ENCODE data around the gene NAT16. TPM values are rescaled to one million over a fixed set of nuclear protein-coding genes. Genes with fewer than 3 reads are reported as not detected.

Gene NAT16
- total and polyA plus RNA-seq, 10 of the 15 experiments (the other 5 are each of a cell fraction or from before 2014, with no cell fraction given) = not detected

DNA sequence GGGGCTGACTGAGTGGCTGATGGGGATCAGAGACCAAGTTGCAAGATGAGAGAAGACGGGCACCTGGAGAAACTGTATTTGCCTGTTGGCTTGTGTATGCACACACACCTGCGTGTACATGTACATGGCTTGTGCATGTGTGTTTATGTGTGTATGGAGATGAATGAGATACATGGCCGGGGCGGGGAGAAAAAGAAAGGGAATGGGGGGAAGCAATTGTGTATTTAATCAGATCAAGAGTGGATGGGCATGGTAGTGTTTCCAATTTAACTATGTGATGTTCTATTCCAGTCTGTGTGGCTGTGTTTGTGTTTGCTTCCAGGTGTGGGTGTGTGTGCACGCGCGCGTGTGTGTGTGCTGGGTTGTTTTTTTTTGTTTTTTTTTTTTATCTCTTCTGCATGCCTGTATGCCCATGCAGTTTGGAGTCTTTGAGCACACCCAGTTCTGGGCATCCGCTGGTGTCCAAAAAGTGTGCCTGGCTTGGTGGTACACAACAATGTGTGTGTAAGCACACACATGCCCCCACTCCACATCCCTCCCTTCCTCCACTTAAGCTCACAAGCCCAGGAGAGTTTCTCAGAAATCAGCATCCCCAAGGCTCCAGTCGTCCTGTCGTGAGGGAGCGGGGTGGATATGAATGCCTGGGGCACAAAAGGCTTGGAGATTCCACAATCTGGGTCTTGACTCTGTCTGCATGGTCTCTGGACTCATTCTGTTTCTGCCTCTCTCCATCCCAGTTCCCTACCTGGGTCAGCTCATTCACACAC lies 12.3 kb downstream of the NAT16 start:
- H3K9ac ChIP-seq (ENCODE audit: control insufficient read depth, insufficient read depth, low read length) = no peak overlapping the region
- no peaks in the 10 kb centered on the region for H3K36me3 ChIP-seq (ENCODE audit: control insufficient read depth in 2 of 2, insufficient read depth in 2 of 2, low read length in 1 of 2)
- no peak for TF ChIP-seq SUPT20H (IDR thresholded peaks at IDR 0.05; ENCODE audit: borderline replicate concordance, control insufficient read depth, low read depth, low read length)
- TF ChIP-seq TCF7 (IDR thresholded peaks at IDR 0.05; ENCODE audit: borderline replicate concordance) = no peak
- TF ChIP-seq BHLHE40 (IDR thresholded peaks at IDR 0.05; ENCODE audit: borderline replicate concordance in 1 of 2, low read depth in 2 of 2, low read length in 1 of 2) = no peak
- no peak for TF ChIP-seq TAF1 (IDR thresholded peaks at IDR 0.05; ENCODE audit: borderline replicate concordance, low read depth, low read length)
- TF ChIP-seq EP300 (IDR thresholded peaks at IDR 0.05; ENCODE audit: borderline replicate concordance in 1 of 2, control insufficient read depth in 1 of 2, low read depth in 2 of 2, low read length in 2 of 2) = no peak
- no peak for TF ChIP-seq RAD51 (IDR thresholded peaks at IDR 0.05)
- TF ChIP-seq MXI1 (IDR thresholded peaks at IDR 0.05; ENCODE audit: low read depth, low read length) = no peak
- no peak for TF ChIP-seq ZSCAN29 (IDR thresholded peaks at IDR 0.05)
- no peak for TF ChIP-seq RCOR1 (conservative IDR thresholded peaks at IDR 0.05; ENCODE audit: low read depth, low read length)
- TF ChIP-seq CREB1 (IDR thresholded peaks at IDR 0.05; ENCODE audit: low read depth) = no peak
- no peak for TF ChIP-seq ATF7 (IDR thresholded peaks at IDR 0.05; ENCODE audit: low read depth)
- no peak for TF ChIP-seq CREM (IDR thresholded peaks at IDR 0.05; ENCODE audit: low read depth)
- TF ChIP-seq MEF2B (IDR thresholded peaks at IDR 0.05; ENCODE audit: partially characterized antibody, poor library complexity, severe bottlenecking) = no peak
- no peak for TF ChIP-seq POLR2A (IDR thresholded peaks at IDR 0.05; ENCODE audit: low read depth, low read length)
- TF ChIP-seq LARP7 (IDR thresholded peaks at IDR 0.05) = no peak
- no peak for TF ChIP-seq ZNF207 (IDR thresholded peaks at IDR 0.05; ENCODE audit: borderline replicate concordance)
- TF ChIP-seq, protein P1, sequence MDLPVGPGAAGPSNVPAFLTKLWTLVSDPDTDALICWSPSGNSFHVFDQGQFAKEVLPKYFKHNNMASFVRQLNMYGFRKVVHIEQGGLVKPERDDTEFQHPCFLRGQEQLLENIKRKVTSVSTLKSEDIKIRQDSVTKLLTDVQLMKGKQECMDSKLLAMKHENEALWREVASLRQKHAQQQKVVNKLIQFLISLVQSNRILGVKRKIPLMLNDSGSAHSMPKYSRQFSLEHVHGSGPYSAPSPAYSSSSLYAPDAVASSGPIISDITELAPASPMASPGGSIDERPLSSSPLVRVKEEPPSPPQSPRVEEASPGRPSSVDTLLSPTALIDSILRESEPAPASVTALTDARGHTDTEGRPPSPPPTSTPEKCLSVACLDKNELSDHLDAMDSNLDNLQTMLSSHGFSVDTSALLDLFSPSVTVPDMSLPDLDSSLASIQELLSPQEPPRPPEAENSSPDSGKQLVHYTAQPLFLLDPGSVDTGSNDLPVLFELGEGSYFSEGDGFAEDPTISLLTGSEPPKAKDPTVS (IDR thresholded peaks at IDR 0.05; ENCODE audit: low read depth, low read length) = no peak
- TF ChIP-seq SREBF2 (IDR thresholded peaks at IDR 0.05; ENCODE audit: low read length) = no peak
- RAD21 ChIA-PET (ENCODE audit: unreplicated experiment) = interaction anchor here (1.8 kb wide), 1 partner anchor 24 kb away, joined by 12 read pairs; no protein-coding TSS in a partner anchor
- no peak overlapping the region for H2AFZ ChIP-seq (ENCODE audit: control insufficient read depth, low read depth, low read length)
- H3K4me1 ChIP-seq (ENCODE audit: control insufficient read depth, insufficient read depth, low read length) = peaks cover 11% of the 10 kb centered on the region
- POLR2A ChIA-PET = interaction anchor here (0.7 kb wide), 1 partner anchor 24 kb away, joined by 4 read pairs; no protein-coding TSS in a partner anchor
- intact Hi-C loops (cut with micrococcal nuclease; ENCODE audit: unreplicated experiment) (no loop called here), in situ Hi-C loops (cut with MboI) (no loop called here)
- SMC1A ChIA-PET (ENCODE audit: uncharacterized antibody, unreplicated experiment) = interaction anchor here (1.2 to 1.8 kb wide), 2 partner anchors 24 to 25 kb away, joined by 4 to 9 read pairs; no protein-coding TSS in a partner anchor
- no peaks in the 10 kb centered on the region for H3K79me2 ChIP-seq (ENCODE audit: control insufficient read depth, insufficient read depth, low read length)
- no TSS peak for BruUV-seq (replicated peaks)
- H3K4me3 ChIP-seq = no peak overlapping the region
- CTCF ChIA-PET = interaction anchor here (1.0 to 6.1 kb wide), 3 partner anchors 11 to 31 kb away, joined by 4 to 80 read pairs (median 4); no protein-coding TSS in a partner anchor
- no peaks in the 10 kb centered on the region for H4K20me1 ChIP-seq (ENCODE audit: control insufficient read depth, insufficient read depth)
- peaks cover 33 to 38% of the 10 kb centered on the region in 2 experiments for H3K27me3 ChIP-seq (replicated peaks in 1 of 2; ENCODE audit: control insufficient read depth in 2 of 2, insufficient read depth in 2 of 2, low read length in 1 of 2)
- ATAC-seq (no peak), FAIRE-seq (no peak), DNase-seq (ENCODE audit: low read depth, low spot score) (no peak)
- WGBS (ENCODE audit: insufficient coverage, insufficient replicate concordance, low lambda C conversion rate, missing lambda C conversion rate) = under 1% methylated on average over 12 of the region's 12 CpGs
- no peaks in the 10 kb centered on the region; the same call in 2 of the 3 replicates for H3K9me3 ChIP-seq (replicated peaks; ENCODE audit: control insufficient read depth, insufficient read depth, low read length)
- H3K27ac ChIP-seq (ENCODE audit: control insufficient read depth, insufficient read depth) = no peak overlapping the region
- H3K4me2 ChIP-seq (ENCODE audit: control insufficient read depth, insufficient read depth) = no peak overlapping the region

Data from GM12878 (cell line).